IMR-90 (cell line): ENCODE measurements around the gene LRP1-AS.

Experiments used
- POLR2A ChIP-seq: IDR thresholded peaks from 2 replicates; pipeline ENCODE4 v1.6.1; 2012; ENCODE audit warnings: mild to moderate bottlenecking, low read depth, low read length
- TF ChIP-seq, protein P1 (sequence below): conservative IDR thresholded peaks from 2 replicates; pipeline ENCODE4 v1.5.1; 2012; ENCODE audit warnings: mild to moderate bottlenecking, low read depth, low read length, improper control_type of control experiment

DNA sequence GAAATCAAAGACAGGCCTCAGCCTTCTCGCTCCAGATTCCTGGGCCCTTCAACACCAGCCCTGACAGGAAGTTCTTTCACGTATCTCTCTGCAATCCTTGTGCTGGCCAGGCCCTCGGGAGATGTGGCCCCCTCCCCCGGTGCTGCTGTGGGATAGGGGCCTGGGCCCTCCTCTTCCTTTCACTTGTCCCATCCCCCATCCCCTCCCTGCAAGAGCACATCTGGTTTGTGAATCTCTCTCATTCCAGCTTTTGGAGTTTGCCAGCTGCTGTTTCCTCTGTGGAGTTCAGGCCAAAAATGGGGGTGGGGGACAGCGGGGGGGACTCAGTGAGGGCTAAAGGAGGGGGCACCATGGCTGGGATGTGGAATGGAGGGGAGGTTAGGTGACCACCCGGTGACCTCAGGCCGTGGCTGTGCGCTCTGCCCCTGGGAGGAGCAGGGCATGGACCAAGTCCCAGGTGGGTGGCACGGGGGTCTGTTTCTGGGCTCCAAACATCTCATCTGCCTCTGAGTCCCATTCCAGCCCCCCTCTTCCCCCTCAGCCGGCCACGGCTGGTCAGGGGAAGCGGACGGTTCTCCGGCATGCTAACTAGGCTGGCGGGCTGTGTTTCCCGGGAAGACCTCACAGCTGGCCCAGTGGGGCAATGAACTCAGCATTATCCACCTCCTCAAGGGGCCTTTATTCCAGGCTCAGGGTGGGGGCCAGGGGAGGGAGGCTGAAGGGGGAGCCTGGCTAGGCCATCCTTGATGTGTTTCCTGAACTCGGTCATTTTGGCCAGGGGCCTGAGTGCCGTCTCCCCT is 11.7 kb downstream of the LRP1-AS start:
- TF ChIP-seq POLR2A: no peak
- TF ChIP-seq, protein P1, sequence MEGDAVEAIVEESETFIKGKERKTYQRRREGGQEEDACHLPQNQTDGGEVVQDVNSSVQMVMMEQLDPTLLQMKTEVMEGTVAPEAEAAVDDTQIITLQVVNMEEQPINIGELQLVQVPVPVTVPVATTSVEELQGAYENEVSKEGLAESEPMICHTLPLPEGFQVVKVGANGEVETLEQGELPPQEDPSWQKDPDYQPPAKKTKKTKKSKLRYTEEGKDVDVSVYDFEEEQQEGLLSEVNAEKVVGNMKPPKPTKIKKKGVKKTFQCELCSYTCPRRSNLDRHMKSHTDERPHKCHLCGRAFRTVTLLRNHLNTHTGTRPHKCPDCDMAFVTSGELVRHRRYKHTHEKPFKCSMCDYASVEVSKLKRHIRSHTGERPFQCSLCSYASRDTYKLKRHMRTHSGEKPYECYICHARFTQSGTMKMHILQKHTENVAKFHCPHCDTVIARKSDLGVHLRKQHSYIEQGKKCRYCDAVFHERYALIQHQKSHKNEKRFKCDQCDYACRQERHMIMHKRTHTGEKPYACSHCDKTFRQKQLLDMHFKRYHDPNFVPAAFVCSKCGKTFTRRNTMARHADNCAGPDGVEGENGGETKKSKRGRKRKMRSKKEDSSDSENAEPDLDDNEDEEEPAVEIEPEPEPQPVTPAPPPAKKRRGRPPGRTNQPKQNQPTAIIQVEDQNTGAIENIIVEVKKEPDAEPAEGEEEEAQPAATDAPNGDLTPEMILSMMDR: no peak
